Measurements from ENCODE around the gene OBSCN. TPM values are rescaled to one million over a fixed set of nuclear protein-coding genes. Genes with fewer than 3 reads are reported as not detected.

OBSCN gene
- total and polyA plus RNA-seq, 7 donors = 0.92 to 21.0 (median 13.1) TPM

DNA sequence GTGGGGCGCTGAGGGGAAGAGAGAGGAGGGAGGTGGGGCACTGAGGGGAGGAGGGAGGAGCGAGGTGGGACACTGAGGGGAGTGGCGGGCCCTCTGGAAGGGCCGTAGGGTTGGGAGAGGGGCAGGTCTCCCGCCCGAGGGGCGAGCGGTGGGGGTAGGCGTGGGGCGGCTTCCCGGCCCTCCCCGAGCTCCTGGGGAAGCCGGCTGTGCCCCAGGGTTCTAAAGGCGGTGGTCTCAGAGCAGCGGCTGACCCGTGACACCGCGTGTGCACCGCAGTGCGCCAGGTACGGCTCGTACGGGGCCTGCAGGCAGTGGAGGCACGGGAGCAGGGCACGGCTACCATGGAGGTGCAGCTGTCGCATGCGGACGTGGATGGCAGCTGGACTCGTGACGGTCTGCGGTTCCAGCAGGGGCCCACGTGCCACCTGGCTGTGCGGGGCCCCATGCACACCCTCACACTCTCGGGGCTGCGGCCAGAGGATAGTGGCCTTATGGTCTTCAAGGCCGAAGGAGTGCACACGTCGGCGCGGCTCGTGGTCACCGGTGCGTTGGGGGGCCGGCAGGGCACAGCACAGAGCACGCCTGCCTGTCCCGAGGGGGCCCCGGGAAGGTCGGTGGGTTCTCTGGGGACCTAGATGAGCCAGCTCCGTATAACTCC is 68.5 kb downstream of the OBSCN start:
- H3K36me3 ChIP-seq = no peaks in the 10 kb centered on the region
- peaks cover 0 to 26% (median 19%) of the 10 kb centered on the region in 4 donors for H3K4me1 ChIP-seq
- WGBS, 2 donors = 36 to 41% methylated on average over 49 of the region's 49 CpGs
- H3K9me3 ChIP-seq = no peaks in the 10 kb centered on the region
- intact Hi-C loops (cut with DNase I) = loop anchor here (10.0 kb wide), 1 partner anchor 142 kb away; no protein-coding TSS in a partner anchor
- H3K27me3 ChIP-seq = no peaks in the 10 kb centered on the region
- peak; percentile 70 for DNase-seq
- H3K27ac ChIP-seq = peak overlapping the region; percentile 74 to 80 (median 78)
- H3K4me3 ChIP-seq = peak overlapping the region; percentile 51 to 72 (median 59)
- TF ChIP-seq POLR2AphosphoS5 (IDR thresholded peaks at IDR 0.05) = no peak
- TF ChIP-seq, protein P1, sequence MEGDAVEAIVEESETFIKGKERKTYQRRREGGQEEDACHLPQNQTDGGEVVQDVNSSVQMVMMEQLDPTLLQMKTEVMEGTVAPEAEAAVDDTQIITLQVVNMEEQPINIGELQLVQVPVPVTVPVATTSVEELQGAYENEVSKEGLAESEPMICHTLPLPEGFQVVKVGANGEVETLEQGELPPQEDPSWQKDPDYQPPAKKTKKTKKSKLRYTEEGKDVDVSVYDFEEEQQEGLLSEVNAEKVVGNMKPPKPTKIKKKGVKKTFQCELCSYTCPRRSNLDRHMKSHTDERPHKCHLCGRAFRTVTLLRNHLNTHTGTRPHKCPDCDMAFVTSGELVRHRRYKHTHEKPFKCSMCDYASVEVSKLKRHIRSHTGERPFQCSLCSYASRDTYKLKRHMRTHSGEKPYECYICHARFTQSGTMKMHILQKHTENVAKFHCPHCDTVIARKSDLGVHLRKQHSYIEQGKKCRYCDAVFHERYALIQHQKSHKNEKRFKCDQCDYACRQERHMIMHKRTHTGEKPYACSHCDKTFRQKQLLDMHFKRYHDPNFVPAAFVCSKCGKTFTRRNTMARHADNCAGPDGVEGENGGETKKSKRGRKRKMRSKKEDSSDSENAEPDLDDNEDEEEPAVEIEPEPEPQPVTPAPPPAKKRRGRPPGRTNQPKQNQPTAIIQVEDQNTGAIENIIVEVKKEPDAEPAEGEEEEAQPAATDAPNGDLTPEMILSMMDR (IDR thresholded peaks at IDR 0.05) = no peak
- TF ChIP-seq POLR2A (IDR thresholded peaks at IDR 0.05) = no peak
- TF ChIP-seq EP300 (IDR thresholded peaks at IDR 0.05) = no peak

DNA sequence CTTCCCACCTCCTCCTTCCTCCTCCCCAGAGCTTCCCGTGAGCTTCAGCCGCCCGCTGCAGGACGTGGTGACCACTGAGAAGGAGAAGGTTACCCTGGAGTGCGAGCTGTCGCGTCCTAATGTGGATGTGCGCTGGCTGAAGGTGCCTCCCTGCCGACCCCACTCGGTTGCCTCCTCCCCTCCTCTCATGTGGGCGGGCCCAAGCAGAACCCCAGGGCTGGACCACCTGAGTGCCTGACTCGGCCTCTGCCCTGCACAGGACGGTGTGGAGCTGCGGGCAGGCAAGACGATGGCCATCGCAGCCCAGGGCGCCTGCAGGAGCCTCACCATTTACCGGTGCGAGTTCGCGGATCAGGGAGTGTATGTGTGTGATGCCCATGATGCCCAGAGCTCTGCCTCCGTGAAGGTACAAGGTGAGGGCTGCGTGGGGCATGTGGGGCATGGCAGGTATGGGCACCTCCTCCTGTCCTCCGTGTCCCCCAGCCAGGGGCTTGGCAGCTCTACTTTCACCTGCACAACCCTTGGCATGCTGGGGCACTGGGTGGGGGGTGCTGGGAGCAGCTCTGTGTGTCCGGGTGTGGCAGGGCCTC is 69.2 kb downstream of the OBSCN start:
- peak overlapping the region in 3 of 4 donors; percentile 76 to 80 (median 80) for H3K27ac ChIP-seq
- DNase-seq = peak; percentile 65
- TF ChIP-seq EP300 (IDR thresholded peaks at IDR 0.05) (no peak), POLR2AphosphoS5 (IDR thresholded peaks at IDR 0.05) (no peak), POLR2A (IDR thresholded peaks at IDR 0.05) (no peak)
- TF ChIP-seq, protein P1 (IDR thresholded peaks at IDR 0.05) = no peak
- no peak overlapping the region for H3K4me3 ChIP-seq
- 91 to 92% methylated on average over 25 of the region's 25 CpGs for WGBS, 2 donors
- no peaks in the 10 kb centered on the region for H3K9me3 ChIP-seq
- intact Hi-C loops (cut with DNase I) = loop anchor here (10.0 kb wide), 1 partner anchor 142 kb away; no protein-coding TSS in a partner anchor
- peaks cover 0 to 26% (median 19%) of the 10 kb centered on the region in 4 donors for H3K4me1 ChIP-seq
- H3K27me3 ChIP-seq = no peaks in the 10 kb centered on the region
- H3K36me3 ChIP-seq = no peaks in the 10 kb centered on the region

DNA sequence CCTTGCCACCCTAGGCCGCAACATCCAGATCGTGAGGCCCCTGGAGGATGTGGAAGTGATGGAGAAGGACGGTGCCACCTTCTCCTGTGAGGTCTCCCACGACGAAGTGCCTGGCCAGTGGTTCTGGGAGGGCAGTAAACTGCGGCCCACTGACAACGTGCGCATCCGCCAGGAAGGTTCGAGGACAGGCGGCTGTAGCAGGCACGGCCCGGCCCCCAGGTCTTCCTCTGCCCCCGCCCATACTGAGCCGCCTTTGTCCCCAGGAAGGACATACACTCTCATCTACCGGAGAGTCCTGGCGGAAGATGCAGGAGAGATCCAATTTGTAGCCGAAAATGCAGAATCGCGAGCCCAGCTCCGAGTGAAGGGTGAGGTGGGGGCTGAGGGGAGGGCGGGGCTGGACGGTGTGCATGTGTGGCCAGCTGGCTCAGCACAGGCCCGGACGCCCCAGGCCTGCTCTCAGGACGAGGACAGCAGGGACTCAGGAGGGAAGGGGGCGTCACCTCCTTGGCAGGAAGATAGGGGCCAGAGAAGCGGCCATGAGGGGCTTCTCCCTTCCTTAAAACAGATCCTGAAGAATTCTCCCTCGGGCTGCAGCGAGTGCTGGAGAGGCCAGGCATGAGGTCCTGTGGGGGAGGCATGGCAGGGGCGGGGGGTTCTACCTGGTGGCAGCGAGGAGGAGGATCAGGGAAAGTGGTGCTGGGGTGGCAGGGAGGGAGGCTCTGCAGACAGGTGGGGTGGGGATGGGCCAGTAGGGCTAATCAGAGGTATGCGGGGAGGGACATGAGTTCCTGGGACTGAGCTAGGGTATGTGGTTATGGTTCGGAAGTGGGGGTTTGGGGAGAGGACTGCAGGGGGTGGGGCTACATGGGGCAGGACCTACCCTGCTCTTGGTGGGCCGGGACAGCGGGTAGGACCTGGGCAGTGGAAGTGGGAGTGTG is 69.9 kb downstream of the OBSCN start:
- Histone ChIP-seq H3K27me3 (no peaks in the 10 kb centered on the region), H3K9me3 (no peaks in the 10 kb centered on the region), H3K27ac (no peak overlapping the region), H3K36me3 (no peaks in the 10 kb centered on the region), H3K4me3 (no peak overlapping the region), H3K4me1 (peaks cover 0 to 26% (median 19%) of the 10 kb centered on the region in 4 donors)
- intact Hi-C loops (cut with DNase I) = loop anchor here (10.0 kb wide), 1 partner anchor 143 kb away; no protein-coding TSS in a partner anchor
- DNase-seq = peak; percentile 58
- 93% methylated on average over 36 of the region's 36 CpGs for WGBS, 2 donors
- no peak for TF ChIP-seq POLR2AphosphoS5 (IDR thresholded peaks at IDR 0.05)
- TF ChIP-seq, protein P1 (IDR thresholded peaks at IDR 0.05) = no peak
- TF ChIP-seq EP300 (IDR thresholded peaks at IDR 0.05) = no peak
- no peak for TF ChIP-seq POLR2A (IDR thresholded peaks at IDR 0.05)

DNA sequence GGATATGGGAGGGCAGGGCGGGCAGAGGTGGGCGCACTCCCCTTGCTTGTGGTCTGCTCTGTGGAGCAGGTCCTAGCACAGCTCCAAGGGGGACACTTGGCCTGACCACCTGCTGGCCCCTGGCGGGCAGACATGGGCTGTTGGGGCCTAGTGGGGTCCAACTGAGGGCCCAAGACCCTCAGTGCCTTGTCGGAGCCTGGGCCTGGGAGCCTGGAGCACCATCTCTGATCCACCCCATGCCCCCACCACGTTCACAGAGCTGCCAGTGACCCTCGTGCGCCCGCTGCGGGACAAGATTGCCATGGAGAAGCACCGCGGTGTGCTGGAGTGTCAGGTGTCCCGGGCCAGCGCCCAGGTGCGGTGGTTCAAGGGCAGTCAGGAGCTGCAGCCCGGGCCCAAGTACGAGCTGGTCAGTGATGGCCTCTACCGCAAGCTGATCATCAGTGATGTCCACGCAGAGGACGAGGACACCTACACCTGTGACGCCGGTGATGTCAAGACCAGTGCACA is 70.6 kb downstream of the OBSCN start:
- Histone ChIP-seq H3K9me3 (no peaks in the 10 kb centered on the region), H3K4me1 (peaks cover 0 to 26% (median 19%) of the 10 kb centered on the region in 4 donors), H3K27ac (no peak overlapping the region), H3K27me3 (no peaks in the 10 kb centered on the region), H3K36me3 (peaks cover 0 to 4% (median 0%) of the 10 kb centered on the region in 4 donors), H3K4me3 (no peak overlapping the region)
- WGBS, 2 donors = 95% methylated on average over 21 of the region's 21 CpGs
- TF ChIP-seq EP300 (IDR thresholded peaks at IDR 0.05) (no peak), POLR2A (IDR thresholded peaks at IDR 0.05) (no peak), POLR2AphosphoS5 (IDR thresholded peaks at IDR 0.05) (no peak)
- TF ChIP-seq, protein P1 (IDR thresholded peaks at IDR 0.05) = no peak
- peak; percentile 66 for DNase-seq
- intact Hi-C loops (cut with DNase I) = loop anchor here (10.0 kb wide), 1 partner anchor 144 kb away; no protein-coding TSS in a partner anchor

All from sigmoid colon (tissue), 7 donors.